SU-DHL-6 (cell line): ENCODE data around the gene SCYL2.

ENCODE experiments used
- CTCF ChIP-seq: fragments of 200-600 bp; sonication (generic); IDR thresholded peaks from one replicate; pipeline ENCODE4 v1.5.1; 2017; ENCODE audit warnings: antibody characterized with exemption, mild to moderate bottlenecking, low read length, moderate library complexity; ENCODE audit not compliant: insufficient read depth, poor library complexity, severe bottlenecking
- EZH2phosphoT487 ChIP-seq: fragments of 200-600 bp; sonication (generic), shearing (Covaris generic); conservative IDR thresholded peaks from 2 replicates; pipeline ENCODE4 v1.6.1; 2018; ENCODE audit warnings: mild to moderate bottlenecking, antibody characterized with exemption, low read length, moderate library complexity, mixed read lengths

DNA sequence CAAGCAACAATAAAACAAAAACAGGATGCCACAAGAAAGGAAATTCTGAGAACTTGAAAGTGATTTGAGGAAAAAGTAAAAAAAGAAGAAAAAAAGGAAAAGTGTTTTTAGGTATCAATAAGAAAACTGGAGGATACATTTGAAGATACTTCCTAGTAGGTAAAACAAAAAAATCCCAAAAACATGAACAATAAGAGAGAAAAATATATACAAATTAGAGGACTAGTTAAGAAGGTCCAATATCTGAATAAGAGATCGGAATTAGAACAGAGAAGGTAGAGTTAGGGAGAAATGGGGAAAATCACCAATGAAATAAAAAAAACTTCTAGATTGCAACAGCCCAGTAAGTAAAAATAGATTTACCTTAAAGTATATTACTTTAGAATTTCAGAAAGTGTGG, 8.8 kb upstream of the SCYL2 start:
- TF ChIP-seq CTCF: no peak
- TF ChIP-seq EZH2phosphoT487: no peak
